ENCODE results near the gene SYT15.

SYT15 gene

GRCh38 chr10:46546591-46547540 lies 32.1 kb upstream of the SYT15 start:
- no peak for FAIRE-seq
- TF ChIP-seq TAF1 (IDR thresholded peaks at IDR 0.05; ENCODE audit: borderline replicate concordance, low read depth, low read length) (no peak), POLR2AphosphoS5 (IDR thresholded peaks at IDR 0.05; ENCODE audit: low read depth, low read length) (no peak), POLR2A (IDR thresholded peaks at IDR 0.05; ENCODE audit: low read depth, low read length) (no peak)
- no peak for DNase-seq (ENCODE audit: insufficient read length)

GRCh38 chr10:46547541-46548497 lies 31.1 kb upstream of the SYT15 start:
- DNase-seq (ENCODE audit: insufficient read length): no peak
- no peak for FAIRE-seq
- TF ChIP-seq POLR2A (IDR thresholded peaks at IDR 0.05; ENCODE audit: low read depth, low read length): no peak
- TF ChIP-seq TAF1 (IDR thresholded peaks at IDR 0.05; ENCODE audit: borderline replicate concordance, low read depth, low read length): no peak

- TF ChIP-seq TAF1 (IDR thresholded peaks at IDR 0.05; ENCODE audit: borderline replicate concordance, low read depth, low read length): no peak
- no peak for TF ChIP-seq POLR2AphosphoS5 (IDR thresholded peaks at IDR 0.05; ENCODE audit: low read depth, low read length)
- no peak for TF ChIP-seq POLR2A (IDR thresholded peaks at IDR 0.05; ENCODE audit: low read depth, low read length)
- DNase-seq (ENCODE audit: insufficient read length): no peak
- FAIRE-seq: no peak
These were observed 30.3 kb upstream of the SYT15 start for GRCh38 chr10:46548498-46549090.

GRCh38 chr10:46549171-46550075 lies 29.5 kb upstream of the SYT15 start:
- no peak for FAIRE-seq
- TF ChIP-seq TAF1 (IDR thresholded peaks at IDR 0.05; ENCODE audit: borderline replicate concordance, low read depth, low read length): no peak
- TF ChIP-seq POLR2AphosphoS5 (IDR thresholded peaks at IDR 0.05; ENCODE audit: low read depth, low read length): no peak
- no peak for TF ChIP-seq POLR2A (IDR thresholded peaks at IDR 0.05; ENCODE audit: low read depth, low read length)
- DNase-seq (ENCODE audit: insufficient read length): no peak

GRCh38 chr10:46550076-46550790 lies 28.7 kb upstream of the SYT15 start:
- FAIRE-seq: no peak
- TF ChIP-seq POLR2A (IDR thresholded peaks at IDR 0.05; ENCODE audit: low read depth, low read length) (no peak), TAF1 (IDR thresholded peaks at IDR 0.05; ENCODE audit: borderline replicate concordance, low read depth, low read length) (no peak), POLR2AphosphoS5 (IDR thresholded peaks at IDR 0.05; ENCODE audit: low read depth, low read length) (no peak)
- DNase-seq (ENCODE audit: insufficient read length): no peak

- no peak for FAIRE-seq
- no peak for DNase-seq (ENCODE audit: insufficient read length)
- TF ChIP-seq TAF1 (IDR thresholded peaks at IDR 0.05; ENCODE audit: borderline replicate concordance, low read depth, low read length): no peak
- TF ChIP-seq POLR2A (IDR thresholded peaks at IDR 0.05; ENCODE audit: low read depth, low read length): no peak
- no peak for TF ChIP-seq POLR2AphosphoS5 (IDR thresholded peaks at IDR 0.05; ENCODE audit: low read depth, low read length)
These were observed 27.9 kb upstream of the SYT15 start for GRCh38 chr10:46550795-46551700.

- TF ChIP-seq POLR2AphosphoS5 (IDR thresholded peaks at IDR 0.05; ENCODE audit: low read depth, low read length): no peak
- no peak for TF ChIP-seq POLR2A (IDR thresholded peaks at IDR 0.05; ENCODE audit: low read depth, low read length)
- TF ChIP-seq TAF1 (IDR thresholded peaks at IDR 0.05; ENCODE audit: borderline replicate concordance, low read depth, low read length): no peak
- no peak for FAIRE-seq
- no peak for DNase-seq (ENCODE audit: insufficient read length)
These were observed 27.0 kb upstream of the SYT15 start for GRCh38 chr10:46551701-46552525.

- TF ChIP-seq POLR2AphosphoS5 (IDR thresholded peaks at IDR 0.05; ENCODE audit: low read depth, low read length) (no peak), TAF1 (IDR thresholded peaks at IDR 0.05; ENCODE audit: borderline replicate concordance, low read depth, low read length) (no peak), POLR2A (IDR thresholded peaks at IDR 0.05; ENCODE audit: low read depth, low read length) (no peak)
- no peak for DNase-seq (ENCODE audit: insufficient read length)
- FAIRE-seq: no peak
These were observed 26.2 kb upstream of the SYT15 start for GRCh38 chr10:46552526-46553237.

Data from GM12892 (cell line).